NT2/D1 (cell line): ENCODE data around the gene HSPB1.

Experiments
- SUZ12 ChIP-seq: IDR thresholded peaks from 2 replicates; pipeline ENCODE4 v1.6.1; 2011; ENCODE audit not compliant: insufficient read length, insufficient read depth; ENCODE audit errors: extremely low read depth
- YY1 ChIP-seq: IDR thresholded peaks from 2 replicates; pipeline ENCODE4 v1.6.1; 2011; ENCODE audit not compliant: insufficient read length, insufficient read depth

DNA sequence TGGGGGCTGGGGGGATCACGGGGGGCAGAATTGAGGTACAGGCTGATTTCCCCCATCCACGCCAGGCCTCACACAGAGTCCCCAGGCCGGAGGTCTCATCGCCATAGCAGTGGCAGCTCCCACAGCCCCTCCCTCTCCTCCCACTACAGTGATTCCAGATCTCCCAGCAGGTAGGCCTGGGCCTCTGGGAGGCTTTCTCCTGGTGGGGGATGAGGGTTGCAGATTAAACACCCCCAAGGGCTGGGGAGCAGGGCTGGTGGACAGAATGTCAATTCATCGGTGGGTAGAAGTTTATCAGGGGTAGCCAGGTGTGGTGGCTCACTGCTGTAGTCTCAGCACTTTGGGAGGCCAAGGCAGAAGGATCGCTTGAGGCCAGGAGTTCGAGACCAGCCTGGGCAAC lies 37.2 kb upstream of the HSPB1 start:
- TF ChIP-seq YY1 (no peak), SUZ12 (no peak)
